Measurements from ENCODE around the gene PROSER3. TPM values are rescaled to one million over a fixed set of nuclear protein-coding genes. Genes with fewer than 3 reads are reported as not detected.

PROSER3 gene
- total and polyA plus RNA-seq, 2 donors (not counting 1 experiment from before 2014, with no cell fraction given), result 26.0 to 61.0 TPM

GRCh38 chr19:35724560-35724959 is 33.4 kb upstream of the PROSER3 start:
- Histone ChIP-seq H3K27ac (ENCODE audit: low read length in 2 of 2) (no peak overlapping the region), H3K4me1 (ENCODE audit: control insufficient read depth in 2 of 2, insufficient read depth in 2 of 2, low read length in 2 of 2) (peaks cover 0 to 2% of the 10 kb centered on the region in 2 donors), H3K79me2 (ENCODE audit: control insufficient read depth, insufficient read depth, low read length) (peaks cover 79% of the 10 kb centered on the region), H4K20me1 (ENCODE audit: control insufficient read depth, insufficient read depth, low read length, poor library complexity, severe bottlenecking) (peaks cover 63% of the 10 kb centered on the region), H3K9ac (ENCODE audit: low read length) (no peak overlapping the region), H3K4me3 (ENCODE audit: control extremely low read depth in 1 of 5, extremely low read depth in 1 of 5, insufficient read depth in 1 of 5, low read depth in 2 of 5, low read length in 4 of 5) (no peak overlapping the region), H3K4me2 (replicated peaks; ENCODE audit: low read depth, low read length, poor library complexity, severe bottlenecking) (no peak overlapping the region), H3K36me3 (replicated peaks in 1 of 2; ENCODE audit: control extremely low read depth in 1 of 2, control insufficient read depth in 1 of 2, extremely low read depth in 1 of 2, insufficient read depth in 2 of 2, low read length in 1 of 2) (peaks cover 5 to 91% of the 10 kb centered on the region in 2 experiments), H2AFZ (ENCODE audit: insufficient read depth, low read depth, low read length, poor library complexity, severe bottlenecking) (no peak overlapping the region), H3K9me3 (ENCODE audit: control extremely low read depth in 1 of 3, control insufficient read depth in 2 of 3, insufficient read depth in 1 of 3, low read length in 2 of 3) (no peaks in the 10 kb centered on the region), H3K27me3 (replicated peaks in 1 of 4; ENCODE audit: control extremely low read depth in 1 of 4, control insufficient read depth in 3 of 4, insufficient read depth in 4 of 4, low read length in 3 of 4) (no peaks in the 10 kb centered on the region)
- no peak for TF ChIP-seq EZH2 (IDR thresholded peaks at IDR 0.05; ENCODE audit: borderline replicate concordance, insufficient read depth, low read depth, low read length, poor library complexity, severe bottlenecking)
- no peak for TF ChIP-seq CTCF (IDR thresholded peaks at IDR 0.05)
- WGBS (ENCODE audit: insufficient coverage), result 98% methylated on average over 10 of the region's 12 CpGs
- CTCF ChIA-PET, result interaction anchor here (1.1 kb wide), 1 partner anchor 31 kb away, joined by 3 read pairs; no protein-coding TSS in a partner anchor
- no peaks in the 10 kb centered on the region for H3K27me3 Mint-ChIP-seq
- no peak overlapping the region for H3K4me3 Mint-ChIP-seq
- no peaks in the 10 kb centered on the region for H3K9me3 Mint-ChIP-seq (ENCODE audit: insufficient read depth)
- no peak for ATAC-seq (ENCODE audit: low read depth)
- peaks cover 8% of the 10 kb centered on the region for H3K4me1 Mint-ChIP-seq
- POLR2A ChIA-PET, result interaction anchor here (1.2 kb wide), 1 partner anchor 16 kb away, joined by 3 read pairs; no protein-coding TSS in a partner anchor
- intact Hi-C loops (cut with micrococcal nuclease), result no loop called here
- H3K27ac Mint-ChIP-seq, result no peak overlapping the region
- no peak for DNase-seq

GRCh38 chr19:35725216-35725861 is 32.6 kb upstream of the PROSER3 start:
- DNase-seq, result no peak
- H2AFZ ChIP-seq (ENCODE audit: insufficient read depth, low read depth, low read length, poor library complexity, severe bottlenecking), result no peak overlapping the region
- WGBS (ENCODE audit: insufficient coverage), result 96% methylated on average over 9 of the region's 23 CpGs
- no peaks in the 10 kb centered on the region for H3K9me3 ChIP-seq (ENCODE audit: control extremely low read depth in 1 of 3, control insufficient read depth in 2 of 3, insufficient read depth in 1 of 3, low read length in 2 of 3)
- H3K27me3 ChIP-seq (replicated peaks in 1 of 4; ENCODE audit: control extremely low read depth in 1 of 4, control insufficient read depth in 3 of 4, insufficient read depth in 4 of 4, low read length in 3 of 4), result no peaks in the 10 kb centered on the region
- intact Hi-C loops (cut with micrococcal nuclease), result no loop called here
- Mint-ChIP-seq H3K9me3 (ENCODE audit: insufficient read depth) (no peaks in the 10 kb centered on the region), H3K4me3 (no peak overlapping the region), H3K27ac (no peak overlapping the region), H3K4me1 (peaks cover 5% of the 10 kb centered on the region), H3K27me3 (no peaks in the 10 kb centered on the region)
- CTCF ChIA-PET, result interaction anchor here (1.1 kb wide), 1 partner anchor 32 kb away, joined by 3 read pairs; no protein-coding TSS in a partner anchor
- H3K4me2 ChIP-seq (replicated peaks; ENCODE audit: low read depth, low read length, poor library complexity, severe bottlenecking), result no peak overlapping the region
- TF ChIP-seq EZH2 (IDR thresholded peaks at IDR 0.05; ENCODE audit: borderline replicate concordance, insufficient read depth, low read depth, low read length, poor library complexity, severe bottlenecking) (no peak), CTCF (IDR thresholded peaks at IDR 0.05) (no peak)
- H3K36me3 ChIP-seq (replicated peaks in 1 of 2; ENCODE audit: control extremely low read depth in 1 of 2, control insufficient read depth in 1 of 2, extremely low read depth in 1 of 2, insufficient read depth in 2 of 2, low read length in 1 of 2), result peaks cover 5 to 91% of the 10 kb centered on the region in 2 experiments
- POLR2A ChIA-PET, result interaction anchor here (0.5 to 1.2 kb wide), 2 partner anchors 15 to 159 kb away, joined by 3 read pairs; no protein-coding TSS in a partner anchor
- H3K4me3 ChIP-seq (ENCODE audit: control extremely low read depth in 1 of 5, extremely low read depth in 1 of 5, insufficient read depth in 1 of 5, low read depth in 2 of 5, low read length in 4 of 5), result no peak overlapping the region
- H3K9ac ChIP-seq (ENCODE audit: low read length), result no peak overlapping the region
- H3K79me2 ChIP-seq (ENCODE audit: control insufficient read depth, insufficient read depth, low read length), result peaks cover 77% of the 10 kb centered on the region
- H3K27ac ChIP-seq (ENCODE audit: low read length in 2 of 2), result no peak overlapping the region
- peaks cover 55% of the 10 kb centered on the region for H4K20me1 ChIP-seq (ENCODE audit: control insufficient read depth, insufficient read depth, low read length, poor library complexity, severe bottlenecking)
- ATAC-seq (ENCODE audit: low read depth), result no peak
- no peaks in the 10 kb centered on the region for H3K4me1 ChIP-seq (ENCODE audit: control insufficient read depth in 2 of 2, insufficient read depth in 2 of 2, low read length in 2 of 2)

Data from B cell (primary cell).